DND-41 (cell line): ENCODE measurements around the gene DAAM2.

Experiments used
- CTCF ChIP-seq: IDR thresholded peaks from 2 replicates; pipeline ENCODE4 v1.5.1; 2012; ENCODE audit warnings: borderline replicate concordance, low read length, moderate library complexity, mild to moderate bottlenecking; ENCODE audit not compliant: poor library complexity, severe bottlenecking; ENCODE audit errors: extremely low read depth
- EZH2 ChIP-seq: IDR thresholded peaks from 3 replicates; pipeline ENCODE4 v1.6.1; 2012; ENCODE audit warnings: borderline replicate concordance, low read depth, mild to moderate bottlenecking, moderate library complexity, low read length, inconsistent platforms; ENCODE audit not compliant: severe bottlenecking

GRCh38 chr6:39776581-39776980, 15.6 kb upstream of the DAAM2 start:
- TF ChIP-seq CTCF (no peak), EZH2 (no peak)
